GM12874 (cell line): ENCODE data around the gene MACC1.

ENCODE experiments used
- TF ChIP-seq, protein P1 (sequence below): IDR thresholded peaks from 2 replicates; pipeline ENCODE4 v1.5.1; 2011; ENCODE audit warnings: low read depth, mild to moderate bottlenecking, control low read depth, low read length, moderate library complexity; ENCODE audit not compliant: insufficient read depth

The MACC1 gene

DNA sequence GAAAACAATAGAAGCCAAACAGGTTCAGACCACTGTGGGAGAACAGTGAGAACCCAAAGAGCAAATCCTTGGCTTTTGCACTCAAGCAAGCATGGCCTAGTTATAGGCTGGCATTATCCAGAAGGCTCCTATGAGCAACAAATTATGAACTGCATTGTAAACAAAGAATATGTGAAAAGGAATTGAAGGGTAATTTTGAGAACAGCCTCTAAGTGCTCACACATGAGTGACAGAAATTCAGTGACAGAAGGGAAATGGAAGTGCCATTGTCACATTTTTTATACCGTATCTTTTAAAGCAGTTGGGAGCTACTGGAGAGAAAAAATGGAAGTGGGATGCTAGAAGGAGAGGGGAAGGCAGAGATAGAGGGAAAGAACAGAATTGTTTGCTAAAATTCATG lies 114.2 kb downstream of the MACC1 start:
- TF ChIP-seq, protein P1, sequence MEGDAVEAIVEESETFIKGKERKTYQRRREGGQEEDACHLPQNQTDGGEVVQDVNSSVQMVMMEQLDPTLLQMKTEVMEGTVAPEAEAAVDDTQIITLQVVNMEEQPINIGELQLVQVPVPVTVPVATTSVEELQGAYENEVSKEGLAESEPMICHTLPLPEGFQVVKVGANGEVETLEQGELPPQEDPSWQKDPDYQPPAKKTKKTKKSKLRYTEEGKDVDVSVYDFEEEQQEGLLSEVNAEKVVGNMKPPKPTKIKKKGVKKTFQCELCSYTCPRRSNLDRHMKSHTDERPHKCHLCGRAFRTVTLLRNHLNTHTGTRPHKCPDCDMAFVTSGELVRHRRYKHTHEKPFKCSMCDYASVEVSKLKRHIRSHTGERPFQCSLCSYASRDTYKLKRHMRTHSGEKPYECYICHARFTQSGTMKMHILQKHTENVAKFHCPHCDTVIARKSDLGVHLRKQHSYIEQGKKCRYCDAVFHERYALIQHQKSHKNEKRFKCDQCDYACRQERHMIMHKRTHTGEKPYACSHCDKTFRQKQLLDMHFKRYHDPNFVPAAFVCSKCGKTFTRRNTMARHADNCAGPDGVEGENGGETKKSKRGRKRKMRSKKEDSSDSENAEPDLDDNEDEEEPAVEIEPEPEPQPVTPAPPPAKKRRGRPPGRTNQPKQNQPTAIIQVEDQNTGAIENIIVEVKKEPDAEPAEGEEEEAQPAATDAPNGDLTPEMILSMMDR = no peak

- TF ChIP-seq, protein P1 = no peak
These were observed 121.3 kb downstream of the MACC1 start for GRCh38 chr7:20095862-20096261.

DNA sequence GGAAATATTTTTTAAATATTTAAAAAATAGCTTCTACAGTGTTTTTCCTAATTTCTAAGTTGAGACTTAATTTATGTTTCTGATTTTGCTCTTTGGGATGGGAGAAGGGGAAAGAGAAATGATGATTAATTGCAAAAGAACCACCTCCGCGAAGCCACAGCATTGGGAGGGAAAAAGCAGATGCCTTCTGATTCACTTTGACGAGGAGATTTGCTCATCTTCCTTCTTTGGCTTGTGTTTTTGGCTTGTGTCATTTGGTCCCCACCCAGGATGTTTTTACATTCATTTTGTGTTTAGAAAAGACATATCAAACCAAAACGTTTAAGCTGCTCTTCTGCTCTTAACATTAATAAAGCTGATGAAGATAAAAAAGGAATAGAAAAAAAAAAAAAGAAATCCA lies 121.7 kb downstream of the MACC1 start:
- TF ChIP-seq, protein P1 = no peak

DNA sequence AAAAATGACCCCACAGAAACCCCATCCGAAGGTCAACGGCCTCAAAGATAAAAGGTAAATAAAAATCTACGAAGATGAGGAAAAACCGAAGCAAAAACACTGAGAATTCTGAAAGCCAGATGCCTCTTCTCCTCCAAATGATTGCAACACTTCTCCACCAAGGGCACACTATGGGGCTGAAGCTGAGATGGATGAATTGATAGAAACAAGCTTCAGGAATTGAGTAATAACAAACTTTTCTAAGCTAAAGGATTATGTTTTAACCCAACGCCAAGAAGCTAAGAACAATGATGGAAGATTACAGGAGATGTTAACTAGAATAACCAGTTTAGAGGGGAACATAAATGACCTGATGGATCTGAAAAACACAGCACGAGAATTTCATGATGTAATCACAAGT lies 127.8 kb downstream of the MACC1 start:
- TF ChIP-seq, protein P1 = no peak

GRCh38 chr7:20085086-20085485 lies 132.1 kb downstream of the MACC1 start:
- TF ChIP-seq, protein P1 = no peak
